ENCODE data around the gene PDE10A.

- TF ChIP-seq, protein P1, sequence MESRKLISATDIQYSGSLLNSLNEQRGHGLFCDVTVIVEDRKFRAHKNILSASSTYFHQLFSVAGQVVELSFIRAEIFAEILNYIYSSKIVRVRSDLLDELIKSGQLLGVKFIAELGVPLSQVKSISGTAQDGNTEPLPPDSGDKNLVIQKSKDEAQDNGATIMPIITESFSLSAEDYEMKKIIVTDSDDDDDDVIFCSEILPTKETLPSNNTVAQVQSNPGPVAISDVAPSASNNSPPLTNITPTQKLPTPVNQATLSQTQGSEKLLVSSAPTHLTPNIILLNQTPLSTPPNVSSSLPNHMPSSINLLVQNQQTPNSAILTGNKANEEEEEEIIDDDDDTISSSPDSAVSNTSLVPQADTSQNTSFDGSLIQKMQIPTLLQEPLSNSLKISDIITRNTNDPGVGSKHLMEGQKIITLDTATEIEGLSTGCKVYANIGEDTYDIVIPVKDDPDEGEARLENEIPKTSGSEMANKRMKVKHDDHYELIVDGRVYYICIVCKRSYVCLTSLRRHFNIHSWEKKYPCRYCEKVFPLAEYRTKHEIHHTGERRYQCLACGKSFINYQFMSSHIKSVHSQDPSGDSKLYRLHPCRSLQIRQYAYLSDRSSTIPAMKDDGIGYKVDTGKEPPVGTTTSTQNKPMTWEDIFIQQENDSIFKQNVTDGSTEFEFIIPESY (CRISPR knock-in tag; IDR thresholded peaks at IDR 0.05): no peak
- TF ChIP-seq, protein P2, sequence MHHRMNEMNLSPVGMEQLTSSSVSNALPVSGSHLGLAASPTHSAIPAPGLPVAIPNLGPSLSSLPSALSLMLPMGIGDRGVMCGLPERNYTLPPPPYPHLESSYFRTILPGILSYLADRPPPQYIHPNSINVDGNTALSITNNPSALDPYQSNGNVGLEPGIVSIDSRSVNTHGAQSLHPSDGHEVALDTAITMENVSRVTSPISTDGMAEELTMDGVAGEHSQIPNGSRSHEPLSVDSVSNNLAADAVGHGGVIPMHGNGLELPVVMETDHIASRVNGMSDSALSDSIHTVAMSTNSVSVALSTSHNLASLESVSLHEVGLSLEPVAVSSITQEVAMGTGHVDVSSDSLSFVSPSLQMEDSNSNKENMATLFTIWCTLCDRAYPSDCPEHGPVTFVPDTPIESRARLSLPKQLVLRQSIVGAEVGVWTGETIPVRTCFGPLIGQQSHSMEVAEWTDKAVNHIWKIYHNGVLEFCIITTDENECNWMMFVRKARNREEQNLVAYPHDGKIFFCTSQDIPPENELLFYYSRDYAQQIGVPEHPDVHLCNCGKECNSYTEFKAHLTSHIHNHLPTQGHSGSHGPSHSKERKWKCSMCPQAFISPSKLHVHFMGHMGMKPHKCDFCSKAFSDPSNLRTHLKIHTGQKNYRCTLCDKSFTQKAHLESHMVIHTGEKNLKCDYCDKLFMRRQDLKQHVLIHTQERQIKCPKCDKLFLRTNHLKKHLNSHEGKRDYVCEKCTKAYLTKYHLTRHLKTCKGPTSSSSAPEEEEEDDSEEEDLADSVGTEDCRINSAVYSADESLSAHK (CRISPR knock-in tag; IDR thresholded peaks at IDR 0.05; ENCODE audit: borderline replicate concordance): no peak
- TF ChIP-seq ZNF253 (CRISPR knock-in tag; IDR thresholded peaks at IDR 0.05; ENCODE audit: borderline replicate concordance): no peak
- TF ChIP-seq ESRRA (CRISPR knock-in tag; IDR thresholded peaks at IDR 0.05; ENCODE audit: low read depth): no peak
Observed at GRCh38 chr6:165404296-165404695, 258.7 kb downstream of the PDE10A start.

All from HepG2 (cell line).